GM12872 (cell line): ENCODE data around the gene TLE4.

Experiments
- CTCF ChIP-seq: IDR thresholded peaks from 3 replicates; pipeline ENCODE4 v1.5.1; 2011; ENCODE audit warnings: low read depth, mild to moderate bottlenecking, low read length, moderate library complexity; ENCODE audit not compliant: insufficient read depth

The TLE4 gene

GRCh38 chr9:79592726-79593493, 21.1 kb downstream of the TLE4 start:
- TF ChIP-seq CTCF: no peak

- no peak for TF ChIP-seq CTCF
Observed at GRCh38 chr9:79598562-79599345, 27.0 kb downstream of the TLE4 start.

GRCh38 chr9:79600466-79600865, 28.7 kb downstream of the TLE4 start:
- TF ChIP-seq CTCF: no peak

- TF ChIP-seq CTCF: no peak
Observed at GRCh38 chr9:79603222-79603920, 31.6 kb downstream of the TLE4 start.

GRCh38 chr9:79604149-79604548, 32.4 kb downstream of the TLE4 start:
- TF ChIP-seq CTCF: no peak

- no peak for TF ChIP-seq CTCF
Observed at GRCh38 chr9:79604921-79605562, 33.3 kb downstream of the TLE4 start.
